ENCODE measurements around the gene SGMS1.
"Not testable (repeated sequence)": the region's sequence is repeated elsewhere in the genome, so short reads cannot be mapped to it uniquely, and the experiment has no call there.

The SGMS1 gene

DNA sequence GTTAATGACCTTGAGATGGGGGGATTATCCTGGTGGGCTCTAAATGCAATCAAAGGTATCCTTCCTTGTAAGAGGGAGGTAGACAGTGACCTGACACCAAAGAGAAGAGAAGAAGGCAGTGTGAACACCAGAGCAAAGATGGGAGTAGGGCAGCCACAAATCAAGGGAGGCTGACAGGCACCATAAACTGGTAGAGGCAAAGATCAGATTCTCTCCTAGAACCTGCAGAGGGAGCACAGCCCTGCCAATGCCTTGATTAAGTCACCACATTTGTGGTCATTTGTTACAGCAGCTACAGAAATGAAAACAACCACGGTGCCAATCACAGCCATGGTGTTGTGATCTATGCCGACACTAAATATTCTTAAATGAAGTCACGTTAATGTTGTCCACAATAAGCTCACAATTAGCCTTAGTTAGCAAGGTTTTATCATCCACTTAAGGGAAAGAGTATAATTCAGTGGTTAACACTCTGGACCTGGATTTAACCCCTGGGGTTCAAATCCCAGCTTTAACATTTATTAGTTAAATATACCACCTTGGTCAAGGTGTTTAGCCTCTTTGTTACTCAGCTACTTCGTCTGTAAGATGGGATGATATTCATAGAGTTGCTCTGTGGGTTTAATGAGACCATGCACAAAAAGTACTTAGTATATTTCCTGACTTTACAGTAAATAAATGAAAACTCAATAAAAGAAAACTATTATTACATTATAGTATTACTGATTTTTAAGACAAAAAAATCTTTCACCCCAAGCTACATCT, 70.8 kb downstream of the SGMS1 start:
- DNase-seq = no peak

DNA sequence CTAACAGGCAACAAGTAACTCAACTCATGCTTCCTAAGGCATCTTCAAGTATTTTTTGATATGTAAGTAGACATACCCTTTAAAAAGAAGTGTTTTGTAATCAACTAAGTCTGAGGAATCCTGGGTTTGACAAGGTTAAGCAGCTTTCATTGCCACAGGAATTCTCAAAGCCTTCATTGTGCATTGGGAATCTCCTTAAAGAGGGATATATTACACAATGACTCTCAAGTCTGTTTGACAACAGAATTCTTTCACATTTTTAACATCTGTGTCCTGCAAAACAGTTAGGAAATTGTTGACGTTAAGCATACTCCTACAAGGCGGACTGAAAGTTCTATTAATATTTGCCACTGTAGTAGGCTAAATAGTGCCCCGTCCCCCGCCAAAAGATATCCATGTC, 71.4 kb downstream of the SGMS1 start:
- no peak for DNase-seq

DNA sequence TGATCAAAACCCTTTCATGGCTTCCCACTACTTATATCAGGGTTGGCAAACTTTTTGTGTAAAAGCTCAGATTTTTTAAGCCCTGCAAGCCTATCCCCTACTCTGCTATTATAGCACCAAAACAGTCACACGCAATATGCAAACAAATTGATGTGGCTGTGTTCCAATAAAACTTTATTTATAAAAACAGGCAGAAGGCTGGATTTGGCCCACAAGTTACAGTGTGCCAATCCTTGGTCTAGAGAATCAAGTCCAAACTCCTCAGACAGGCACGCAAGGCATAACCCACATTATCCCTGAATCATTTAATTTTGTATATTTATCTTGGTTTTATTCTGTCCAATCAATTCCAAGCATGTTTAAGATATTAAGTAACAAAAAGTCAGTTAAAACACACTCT, 71.9 kb downstream of the SGMS1 start:
- DNase-seq = no peak

DNA sequence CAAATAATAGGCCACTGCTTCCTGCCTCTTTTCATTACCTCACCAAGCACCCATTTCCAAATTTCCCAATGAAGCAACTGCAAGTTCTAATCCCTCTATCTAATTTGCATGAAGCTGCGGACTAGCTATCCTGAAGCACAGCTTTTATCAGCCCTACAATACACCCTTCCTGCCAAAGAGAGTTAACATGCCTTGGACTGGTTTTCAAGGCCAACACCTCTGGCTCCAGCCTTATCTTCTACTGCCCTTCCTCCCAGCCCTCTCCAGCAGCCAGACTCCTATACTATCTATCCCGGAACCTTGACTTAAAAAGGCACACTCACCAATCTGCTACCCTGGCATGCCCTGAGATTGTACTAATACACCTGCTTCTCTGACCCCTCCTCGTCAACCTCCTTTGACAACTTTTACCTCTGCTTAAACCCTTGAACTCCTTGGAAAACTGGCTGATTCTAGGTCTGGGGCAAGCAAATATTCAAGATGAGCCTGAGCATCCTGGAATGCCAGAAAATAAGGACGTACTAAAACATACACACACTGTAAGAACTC, 73.4 kb downstream of the SGMS1 start:
- no peak for DNase-seq

DNA sequence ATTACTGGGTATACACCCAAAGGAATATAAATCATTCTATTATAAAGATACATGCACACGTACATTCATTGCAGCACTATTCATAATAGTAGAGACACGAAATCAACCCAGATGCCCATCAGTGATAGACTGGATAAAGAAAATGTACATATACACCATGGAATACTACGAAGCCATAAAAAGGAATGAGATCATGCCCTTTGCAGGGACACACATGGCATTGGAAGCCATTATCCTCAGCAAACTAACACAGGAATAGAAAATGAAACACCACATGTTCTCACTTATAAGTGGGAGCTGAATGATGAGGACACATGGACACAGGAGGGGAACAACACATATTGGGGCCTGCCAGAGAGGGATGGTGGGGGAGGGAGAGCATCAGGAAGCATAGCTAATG, 74.6 kb downstream of the SGMS1 start:
- DNase-seq = not testable (repeated sequence)

DNA sequence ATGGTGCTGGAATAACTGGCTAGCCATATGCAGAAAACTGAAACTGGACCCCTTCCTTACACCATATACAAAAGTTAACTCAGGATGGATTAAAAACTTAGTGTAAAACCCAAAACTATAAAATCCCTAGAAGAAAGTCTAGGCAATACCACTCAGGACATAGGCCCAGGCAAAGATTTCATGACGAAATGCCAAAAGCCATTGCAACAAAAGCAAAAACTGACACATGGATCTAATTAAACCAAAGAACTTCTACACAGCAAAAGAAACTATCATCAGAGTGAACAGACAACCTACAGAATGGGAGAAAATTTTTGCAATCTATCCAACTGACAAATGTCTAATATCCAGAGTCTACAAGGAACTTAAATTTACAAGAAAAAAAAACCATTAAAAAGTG, 75.3 kb downstream of the SGMS1 start:
- DNase-seq = not testable (repeated sequence)

DNA sequence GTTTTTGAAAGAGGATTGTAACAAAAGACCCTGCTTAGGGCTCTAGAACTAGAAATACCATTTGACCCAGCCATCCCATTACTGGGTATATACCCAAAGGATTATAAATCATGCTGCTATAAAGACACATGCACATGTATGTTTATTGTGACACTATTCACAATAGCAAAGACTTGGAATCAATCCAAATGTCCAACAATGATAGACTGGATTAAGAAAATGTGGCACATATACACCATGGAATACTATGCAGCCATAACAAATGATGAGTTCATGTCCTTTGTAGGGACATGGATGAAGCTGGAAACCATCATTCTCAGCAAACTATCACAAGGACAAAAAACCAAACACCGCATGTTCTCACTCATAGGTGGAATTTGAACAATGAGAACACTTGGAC, 77.5 kb downstream of the SGMS1 start:
- DNase-seq = not testable (repeated sequence)

DNA sequence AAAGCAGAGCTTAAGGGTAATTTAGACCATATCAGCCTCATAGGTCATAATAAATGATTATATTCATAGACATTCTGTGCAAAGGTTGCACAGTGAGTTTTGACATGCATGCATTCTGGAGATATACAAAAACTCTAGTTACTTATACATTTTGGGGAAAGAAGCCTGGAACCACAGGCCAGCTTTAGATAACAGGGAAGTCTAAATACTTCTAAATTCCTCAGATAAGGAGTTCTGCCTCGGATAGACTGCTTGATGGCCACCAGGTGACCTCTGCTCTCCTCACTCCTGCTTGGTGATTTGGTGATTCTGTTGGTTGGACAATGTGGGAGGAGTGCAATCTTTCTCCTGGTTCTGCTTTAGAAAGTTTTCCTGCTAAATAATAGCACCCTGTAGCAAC, 77.9 kb downstream of the SGMS1 start:
- DNase-seq = no peak

DNA sequence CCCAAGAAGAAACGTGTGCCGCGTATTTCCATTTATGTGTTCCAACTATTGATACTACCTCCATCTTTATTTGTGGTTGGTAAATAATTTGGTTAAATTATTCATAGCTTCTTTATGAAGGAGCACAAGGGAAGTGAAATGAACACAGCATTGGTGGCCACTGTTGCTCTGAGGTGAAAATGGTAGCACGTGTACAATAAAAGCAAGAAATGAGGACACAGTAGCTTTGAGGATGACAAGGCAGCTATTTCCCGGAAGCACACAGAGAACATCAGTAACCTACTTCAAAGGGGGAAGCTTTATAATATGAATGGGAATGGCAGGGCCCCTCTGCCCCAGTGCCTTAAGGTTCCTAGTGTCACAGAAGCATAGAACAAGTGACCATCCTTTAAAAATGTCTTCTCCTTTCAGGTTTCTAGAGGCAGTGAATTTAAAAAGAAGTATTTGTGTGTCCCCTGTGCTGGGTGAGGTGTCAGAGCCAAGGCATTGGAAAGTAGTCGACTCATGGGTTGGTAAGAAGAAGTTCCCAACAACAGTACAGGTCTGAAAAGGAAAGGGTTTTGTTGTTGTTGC, 78.8 kb downstream of the SGMS1 start:
- DNase-seq = no peak

DNA sequence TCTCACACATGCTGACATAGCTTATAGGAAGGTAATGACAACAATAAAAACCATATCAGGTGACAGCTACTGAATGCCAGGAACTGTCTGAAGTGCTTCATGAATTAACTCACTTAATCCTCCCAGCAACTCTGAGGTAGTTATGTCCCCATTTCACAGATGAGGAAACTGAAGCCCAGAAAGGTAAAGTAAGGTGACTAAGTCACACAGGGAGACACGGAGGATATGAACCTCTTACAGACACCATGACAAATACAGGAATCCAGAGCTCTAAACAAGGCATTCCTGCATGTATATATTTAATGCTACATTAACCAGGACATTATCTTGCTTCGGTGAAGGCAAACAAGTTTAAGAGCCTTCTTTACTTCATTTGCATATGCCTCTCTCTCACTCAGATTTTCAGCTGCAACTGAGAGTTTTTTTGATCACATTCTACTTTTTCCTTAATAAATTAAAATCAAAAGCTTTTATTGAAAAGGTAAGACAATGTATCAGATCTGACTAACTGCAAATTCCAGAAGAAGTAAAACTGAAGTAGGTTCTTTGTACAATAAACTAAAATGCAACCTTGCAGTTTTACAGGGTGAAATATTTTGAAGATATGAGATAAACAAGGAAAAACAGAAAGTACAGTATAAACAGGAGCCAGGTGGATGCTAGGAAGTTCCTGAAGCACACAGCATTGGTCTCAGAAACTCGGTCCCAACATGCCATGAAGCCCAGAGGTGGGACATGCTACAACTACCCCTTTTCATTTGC, 79.5 kb downstream of the SGMS1 start:
- no peak for DNase-seq

DNA sequence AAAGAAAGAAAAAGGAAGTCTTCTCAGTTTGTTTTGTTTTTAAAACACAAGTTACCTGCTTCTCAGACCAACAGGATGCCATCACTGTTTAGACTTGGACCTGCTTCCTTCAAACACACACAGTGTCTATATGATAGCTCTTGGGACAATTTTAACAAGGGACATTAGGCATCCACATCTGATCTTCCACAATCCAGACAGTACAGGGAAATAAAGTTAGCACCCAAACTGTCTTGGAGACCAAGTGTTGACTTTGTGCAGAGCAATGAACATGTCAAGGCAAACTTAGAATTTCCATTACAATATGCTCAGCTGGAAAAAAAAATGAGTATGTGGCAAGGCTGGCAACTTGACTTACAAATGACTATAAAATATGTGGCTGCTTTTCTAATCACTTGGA, 80.9 kb downstream of the SGMS1 start:
- no peak for DNase-seq

DNA sequence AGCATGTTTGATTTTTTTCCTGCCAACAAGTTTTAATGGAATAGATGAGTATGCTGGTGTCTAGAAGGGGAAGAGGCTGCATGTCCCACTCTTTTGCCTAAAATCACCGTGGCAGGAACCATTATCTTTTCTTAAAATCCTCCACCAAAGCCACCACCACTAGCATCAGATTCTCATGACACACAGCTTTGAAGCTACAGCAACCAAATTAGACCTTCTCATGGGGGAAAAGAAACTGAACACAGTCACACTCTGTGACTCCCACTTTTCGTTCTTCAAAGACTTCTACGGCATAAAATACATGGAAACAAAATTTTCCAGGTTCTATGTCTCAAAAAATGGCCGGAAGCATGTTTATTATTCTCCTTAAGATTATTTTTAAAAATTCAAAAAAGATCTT, 81.8 kb downstream of the SGMS1 start:
- DNase-seq = no peak

DNA sequence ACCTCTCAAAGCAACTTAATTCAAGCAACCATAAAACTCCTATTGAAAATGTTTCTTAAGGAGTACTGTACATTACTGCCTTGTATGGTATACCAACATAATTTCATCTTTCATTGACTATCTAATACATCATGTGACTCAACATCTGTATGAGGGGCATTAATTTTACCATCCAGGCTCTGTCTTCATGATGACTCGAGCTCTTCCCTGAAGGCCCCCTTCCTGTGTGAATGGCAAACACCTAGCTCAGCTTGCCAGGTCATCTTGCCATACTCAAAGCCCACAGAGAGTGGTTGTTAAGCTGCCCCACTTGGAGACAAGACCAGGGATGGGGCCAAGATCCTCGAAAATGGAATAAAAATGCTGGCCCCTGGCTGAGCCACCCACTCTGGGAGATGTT, 82.4 kb downstream of the SGMS1 start:
- DNase-seq = no peak

DNA sequence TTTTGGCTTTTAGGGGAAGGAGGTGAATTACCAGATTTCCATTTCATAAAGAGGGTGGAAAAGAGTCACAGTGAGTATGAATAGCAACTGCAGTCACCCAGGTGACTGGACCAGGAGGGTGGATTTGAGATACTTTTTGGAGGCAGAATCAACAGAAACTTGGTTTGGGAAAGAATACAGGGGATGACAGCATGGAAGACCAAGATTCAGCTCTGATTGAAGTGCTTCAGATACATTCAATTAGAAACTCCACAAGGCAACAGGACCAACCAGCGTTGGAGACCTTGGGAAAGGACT, 83.0 kb downstream of the SGMS1 start:
- DNase-seq = no peak

DNA sequence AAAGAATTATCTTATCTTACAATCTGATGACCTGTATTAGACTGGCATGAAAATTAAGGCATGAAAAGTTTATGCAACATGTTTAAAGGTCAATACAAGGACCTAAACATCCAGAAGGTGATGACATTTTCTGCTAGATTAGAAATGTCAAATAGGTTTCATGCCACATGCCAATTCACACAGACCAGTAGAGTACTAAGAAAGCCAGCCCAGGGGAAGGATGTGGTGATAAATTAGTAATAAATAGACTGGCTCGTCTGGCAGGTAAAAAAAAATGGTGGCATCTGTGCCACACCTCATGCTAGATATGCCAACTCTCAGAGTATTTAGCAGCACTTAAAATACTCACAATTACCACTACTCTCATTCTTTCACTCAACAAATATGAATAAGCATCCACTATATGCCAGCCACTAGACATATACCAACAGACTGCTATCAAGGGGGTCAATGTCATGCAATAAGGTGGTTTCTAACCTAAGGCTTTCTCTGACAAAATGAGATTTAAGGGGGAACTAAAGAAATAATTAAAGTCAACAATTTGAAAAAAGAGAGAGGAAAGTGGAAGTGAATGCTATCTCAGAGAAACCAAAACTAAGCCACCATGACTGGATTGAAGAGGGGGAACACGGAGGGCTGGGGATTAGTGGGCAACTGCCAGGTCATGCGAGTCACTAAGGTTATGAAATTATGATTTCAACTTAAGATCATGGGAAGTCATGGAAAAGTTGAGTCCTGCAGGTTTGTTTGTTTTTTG, 83.5 kb downstream of the SGMS1 start:
- DNase-seq = no peak

DNA sequence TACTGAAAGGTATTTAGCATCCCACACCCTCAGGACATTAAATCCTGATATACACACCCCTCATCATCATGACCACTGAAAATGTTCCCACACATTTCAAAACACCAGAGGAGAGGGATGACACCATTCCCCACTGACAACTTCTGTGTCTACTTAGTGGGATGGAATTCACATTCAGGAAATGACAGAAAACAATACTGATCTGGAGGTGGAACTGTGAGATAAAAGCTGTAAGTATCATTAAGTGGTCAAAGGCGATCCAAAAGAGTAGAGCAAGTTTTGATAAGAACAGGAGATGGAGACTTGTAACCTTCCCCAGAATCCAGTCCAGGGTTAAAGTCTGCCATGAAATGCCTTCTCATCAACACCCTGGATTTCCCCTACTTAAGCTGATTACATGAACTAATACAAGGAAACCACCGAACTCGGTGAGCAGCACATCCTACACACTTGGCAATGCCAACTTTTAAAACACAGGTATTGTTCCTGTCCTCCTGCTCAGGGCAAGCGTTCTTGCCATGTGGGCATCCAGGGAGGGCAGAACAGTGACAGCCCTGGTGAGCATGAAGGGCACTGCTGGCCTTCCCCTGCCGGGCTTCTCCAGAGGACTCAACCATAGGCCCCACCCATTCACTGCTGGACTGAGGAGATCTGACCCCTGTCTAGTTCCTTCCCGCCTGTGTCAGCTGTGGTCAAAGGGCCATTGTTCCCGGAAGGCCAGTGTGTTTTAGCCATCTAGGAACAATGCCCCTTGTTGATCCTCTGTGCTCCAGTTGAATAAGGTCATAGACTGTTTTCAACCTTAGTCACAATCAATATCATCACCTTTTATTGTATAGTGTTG, 85.0 kb downstream of the SGMS1 start:
- no peak for DNase-seq

DNA sequence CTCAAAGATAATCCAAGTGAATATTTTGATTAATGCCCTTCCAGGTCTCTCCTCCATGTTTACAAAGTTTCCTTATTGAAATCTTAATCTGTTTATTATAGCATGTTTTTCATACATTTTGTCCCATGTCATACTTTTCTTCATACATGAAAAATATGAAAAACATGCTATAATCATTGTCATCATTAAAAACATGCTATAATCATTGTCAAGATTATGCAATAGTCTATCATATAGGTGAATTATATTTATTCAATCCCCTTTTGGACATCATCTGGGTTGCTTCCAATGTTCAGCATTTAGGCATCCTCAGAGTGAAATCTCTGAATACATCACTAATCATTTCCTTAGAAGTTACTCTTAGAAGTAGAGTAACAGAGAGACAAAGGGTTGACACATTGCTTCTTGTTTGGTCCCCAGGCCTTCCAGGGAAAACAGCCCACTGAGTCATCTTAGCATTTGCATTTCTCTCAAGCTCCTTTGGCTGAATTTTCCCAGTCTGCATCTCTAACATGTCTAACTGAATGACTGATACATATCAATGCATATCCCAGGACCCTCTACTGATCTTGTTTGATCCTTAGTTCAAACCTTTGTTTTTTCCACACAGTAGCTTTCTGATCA, 87.0 kb downstream of the SGMS1 start:
- DNase-seq = no peak

DNA sequence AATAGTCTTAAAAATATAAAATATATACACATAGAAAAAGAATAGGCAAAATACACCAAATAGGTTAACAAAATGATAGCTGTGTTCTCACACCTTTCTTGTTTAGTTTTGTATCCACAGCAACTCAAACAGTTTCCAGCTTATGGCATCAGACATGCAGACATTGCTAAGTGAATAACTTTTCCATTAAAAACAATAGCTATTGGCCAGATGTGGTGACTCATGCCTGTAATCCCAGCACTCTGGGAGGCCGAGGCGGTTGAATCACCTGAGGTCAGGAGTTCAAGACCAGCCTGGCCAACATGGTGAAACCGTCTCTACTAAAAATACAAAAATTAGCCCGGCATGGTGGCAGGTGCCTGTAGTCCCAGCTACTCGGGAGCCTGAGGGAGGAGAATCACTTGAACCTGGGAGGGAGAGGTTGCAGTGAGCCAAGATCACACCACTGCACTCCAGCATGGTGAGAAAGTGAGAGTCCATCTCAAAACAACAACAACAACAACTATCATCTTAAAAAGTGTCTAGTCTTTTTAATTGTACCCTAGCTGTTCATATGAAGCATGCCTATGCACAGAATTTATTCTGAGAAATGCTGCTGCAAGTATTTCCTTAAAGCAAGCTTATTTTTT, 88.9 kb downstream of the SGMS1 start:
- DNase-seq = not testable (repeated sequence)

DNA sequence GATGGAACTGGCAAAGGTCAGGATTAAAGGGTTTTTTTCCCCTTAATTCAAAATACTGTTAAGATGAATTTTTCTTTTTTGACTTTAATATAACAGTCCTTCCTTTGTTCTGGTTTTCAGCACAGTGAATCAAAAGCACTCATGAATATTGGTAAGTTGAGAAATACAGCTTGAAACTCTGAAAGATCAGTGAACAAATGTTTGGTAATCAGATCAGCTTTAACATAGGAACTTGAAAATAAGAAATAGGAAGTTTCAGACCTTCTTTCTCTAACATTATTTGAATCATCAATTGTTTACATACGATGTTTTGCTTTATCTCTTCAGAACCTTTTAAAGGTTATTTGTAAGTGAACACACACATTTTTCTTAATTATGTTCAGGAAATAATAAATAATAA, 90.5 kb downstream of the SGMS1 start:
- DNase-seq = no peak

DNA sequence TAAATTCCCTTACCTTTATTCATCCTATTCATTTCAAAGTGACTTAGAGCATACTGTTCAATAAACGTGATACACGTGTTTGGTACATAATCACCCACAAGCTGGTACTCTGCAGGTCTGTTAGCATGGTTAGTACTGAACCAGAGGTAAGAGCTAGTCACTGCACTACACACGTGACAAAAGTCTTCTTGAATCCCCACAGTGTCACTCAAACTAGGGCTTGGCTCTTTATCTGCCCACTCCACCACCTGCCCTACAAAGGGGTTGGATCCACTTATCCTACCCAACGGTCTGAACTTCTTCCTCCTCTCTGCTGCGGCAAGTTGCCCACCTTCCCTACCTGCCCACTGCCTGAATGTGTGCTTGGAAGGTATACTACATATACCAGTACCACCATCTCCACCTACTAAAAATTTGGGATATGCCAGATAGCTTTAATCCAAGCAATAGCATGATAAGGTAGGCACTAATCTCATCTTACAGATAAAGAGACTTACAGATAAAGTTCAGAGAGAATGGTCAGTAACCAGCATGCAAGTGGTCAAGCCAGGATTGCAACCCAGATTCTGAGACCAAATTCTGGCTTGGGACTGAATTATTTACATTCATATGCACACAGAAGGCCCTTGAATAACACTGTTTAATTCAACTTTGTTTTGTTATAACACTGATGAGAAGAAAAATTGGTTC, 92.2 kb downstream of the SGMS1 start:
- DNase-seq = no peak

DNA sequence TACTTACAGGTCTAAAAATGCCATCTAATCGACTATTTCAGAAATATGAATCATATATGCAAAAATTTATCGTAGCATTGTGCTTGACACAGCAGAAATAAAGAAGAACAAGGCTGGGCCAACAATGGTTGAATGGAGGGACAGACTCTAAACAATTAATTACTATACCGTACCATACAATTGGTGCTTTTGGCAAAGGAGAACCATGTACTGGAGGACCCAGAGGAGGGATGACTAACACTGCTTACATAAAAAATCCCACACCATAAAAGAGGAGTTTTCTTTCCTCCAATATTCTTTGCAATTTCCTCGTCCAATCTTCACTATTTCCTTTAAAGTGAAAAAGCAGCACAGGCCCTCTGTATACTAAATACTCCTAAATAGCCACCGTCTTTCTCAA, 94.1 kb downstream of the SGMS1 start:
- no peak for DNase-seq
